GM23338 (cell line): Measurements from ENCODE around the gene NT5C2.

Experiments
- EZH2 ChIP-seq: fragments of 200-600 bp; sonication (generic); IDR thresholded peaks from one replicate; pipeline ENCODE4 v1.8.0; 2017; ENCODE audit warnings: antibody characterized with exemption, mild to moderate bottlenecking, low read depth; ENCODE audit not compliant: unreplicated experiment
- POLR2AphosphoS5 ChIP-seq: IDR thresholded peaks from 2 replicates; pipeline ENCODE4 v1.6.1; 2016; ENCODE audit warnings: antibody characterized with exemption, low read depth
- ZNF114 ChIP-seq: fragments of 250-450 bp; sonication (Bioruptor Pico); IDR thresholded peaks from 2 replicates; pipeline ENCODE4 v1.5.0; 2020; ENCODE audit warnings: mild to moderate bottlenecking, moderate library complexity

DNA sequence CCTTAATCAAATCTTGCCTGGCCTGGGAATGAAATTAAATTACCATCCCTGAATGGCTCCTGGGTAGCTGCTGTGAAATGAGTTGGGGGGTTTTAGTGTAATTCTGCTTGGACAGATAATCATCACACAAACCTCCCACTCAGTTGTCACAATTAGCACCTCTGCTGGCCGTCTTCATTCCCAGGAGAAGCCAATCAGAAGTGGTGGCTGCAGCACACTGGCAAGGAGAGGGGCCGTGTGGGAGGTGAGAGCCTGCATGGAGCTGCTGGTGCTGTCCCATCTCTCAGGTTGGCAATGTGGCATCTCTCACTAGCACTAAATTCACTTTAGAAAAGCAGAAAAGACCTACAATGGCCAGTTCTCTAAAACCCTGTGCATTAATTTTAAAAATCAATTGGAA is 92.5 kb downstream of the NT5C2 start:
- TF ChIP-seq ZNF114 (CRISPR knock-in tag) = no peak
- TF ChIP-seq POLR2AphosphoS5 = no peak
- no peak for TF ChIP-seq EZH2
